ENCODE data around the gene ENDOU. TPM values are rescaled to one million over a fixed set of nuclear protein-coding genes. Genes with fewer than 3 reads are reported as not detected.

ENDOU gene
- total and polyA plus RNA-seq, 2 donors (not counting 3 experiments of a cell fraction or from before 2014, with no cell fraction given), result not detected

DNA sequence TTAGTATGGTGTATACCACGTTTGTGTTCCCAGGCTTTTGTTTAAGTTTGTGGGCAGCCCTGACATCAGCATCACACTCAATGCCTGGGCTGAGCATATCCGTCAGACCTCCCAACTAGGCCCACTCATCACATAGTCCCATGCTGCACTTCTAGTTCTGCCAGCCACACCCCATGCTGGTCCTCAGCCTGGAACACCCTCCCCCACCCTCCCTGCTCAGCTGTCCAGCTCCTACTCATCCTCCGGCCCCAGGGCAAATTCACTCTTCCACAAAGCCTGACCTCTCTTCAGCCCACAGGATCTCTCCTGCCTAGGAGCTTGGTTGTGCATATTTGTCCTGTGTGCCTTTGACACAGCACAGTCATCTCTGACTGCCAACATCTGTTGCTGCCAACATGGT is 3.9 kb upstream of the ENDOU start:
- no peak overlapping the region for H3K27ac ChIP-seq (ENCODE audit: insufficient read depth, low read depth, low read length)
- H3K27me3 ChIP-seq (ENCODE audit: control insufficient read depth in 2 of 2, insufficient read depth in 2 of 2, low read length in 2 of 2), result no peaks in the 10 kb centered on the region
- ChIA-PET CTCF (interaction anchor here (4.7 to 5.9 kb wide), 2 partner anchors 13 to 37 kb away, joined by 30 to 35 read pairs; no protein-coding TSS in a partner anchor), POLR2A (no interaction called here)
- no TSS peak for BruUV-seq (replicated peaks)
- FAIRE-seq (no peak), DNase-seq (ENCODE audit: low read depth, low spot score) (no peak)
- H3K9me1 ChIP-seq (replicated peaks; ENCODE audit: control insufficient read depth, extremely low read depth, insufficient read depth, low read length), result no peaks in the 10 kb centered on the region
- H4K20me1 ChIP-seq (replicated peaks; ENCODE audit: control insufficient read depth, extremely low read depth, insufficient read depth, low read length), result no peaks in the 10 kb centered on the region
- no peaks in the 10 kb centered on the region for H3K9me3 ChIP-seq (replicated peaks; ENCODE audit: control insufficient read depth, insufficient read depth, low read length)
- no peak overlapping the region for H3K9ac ChIP-seq (replicated peaks; ENCODE audit: extremely low read depth, insufficient read depth, low read length)
- H3K4me2 ChIP-seq (ENCODE audit: insufficient read depth, low read length), result no peak overlapping the region
- H3K79me2 ChIP-seq (ENCODE audit: control insufficient read depth, insufficient read depth, low read length), result no peaks in the 10 kb centered on the region
- no peak overlapping the region for H2AFZ ChIP-seq (ENCODE audit: low read depth, low read length)
- dilution Hi-C loops (cut with MboI; ENCODE audit: extremely low pct_ligation_motif_present, low sequenced_read_pairs), result no loop called here
- TF ChIP-seq MYC (IDR thresholded peaks at IDR 0.05; ENCODE audit: low read depth, low read length), result no peak
- TF ChIP-seq CTCF (IDR thresholded peaks at IDR 0.05; ENCODE audit: extremely low read depth in 1 of 2, insufficient read depth in 1 of 2, low read depth in 1 of 2, low read length in 2 of 2), result no peak
- TF ChIP-seq MAX (IDR thresholded peaks at IDR 0.05; ENCODE audit: insufficient read depth, insufficient read length), result no peak
- TF ChIP-seq POLR2A (IDR thresholded peaks at IDR 0.05; ENCODE audit: low read depth, low read length), result no peak
- no peak for TF ChIP-seq JUN (IDR thresholded peaks at IDR 0.05; ENCODE audit: borderline replicate concordance, insufficient read depth, insufficient read length, low read depth)
- no peak for TF ChIP-seq EZH2 (IDR thresholded peaks at IDR 0.05; ENCODE audit: borderline replicate concordance, low read depth, low read length, severe bottlenecking)
- no peak for TF ChIP-seq FOS (IDR thresholded peaks at IDR 0.05; ENCODE audit: borderline replicate concordance, insufficient read depth, low read length)
- no peak for TF ChIP-seq POLR2AphosphoS5 (IDR thresholded peaks at IDR 0.05; ENCODE audit: insufficient read depth, low read depth, low read length)
- no peak for TF ChIP-seq GATA2 (IDR thresholded peaks at IDR 0.05; ENCODE audit: insufficient read depth, insufficient read length, low read depth, low read length)
- intact Hi-C loops (cut with micrococcal nuclease), result no loop called here
- no peaks in the 10 kb centered on the region for H3K36me3 ChIP-seq (ENCODE audit: control insufficient read depth in 2 of 2, extremely low read depth in 1 of 2, insufficient read depth in 2 of 2, low read length in 2 of 2)
- no peaks in the 10 kb centered on the region for H3K4me1 ChIP-seq (ENCODE audit: control insufficient read depth, extremely low read depth, insufficient read depth, low read length)
- no peak overlapping the region for H3K4me3 ChIP-seq (replicated peaks in 1 of 3; ENCODE audit: insufficient read depth in 1 of 3, low read depth in 1 of 3, low read length in 3 of 3)

Measured in endothelial cell of umbilical vein (primary cell).